Endothelial cell of umbilical vein (primary cell): ENCODE measurements around the gene GPR160. TPM values are rescaled to one million over a fixed set of nuclear protein-coding genes. Genes with fewer than 3 reads are reported as not detected.

Experiments
- BruUV-seq: library from RNA; stranded (reverse); fragments of 400-500 nt; replicated peaks from 2 replicates; lab custom pipeline; 2021; lab: Mats Ljungman, UMichigan
- CTCF ChIA-PET: fragments of 300-600, 350-600 bp; sonication (Branson Sonifier 250); formaldehyde crosslinking; loops from one replicate; lab custom pipeline; 2021; ENCODE audit warnings: antibody characterized with exemption, inconsistent platforms; lab: Charles Lee
- POLR2A ChIA-PET: fragments of 300-600, 350-600 bp; sonication (Branson Sonifier 250); formaldehyde crosslinking; loops from one replicate; lab custom pipeline; 2021; ENCODE audit warnings: antibody characterized with exemption, inconsistent platforms; lab: Charles Lee
- DNase-seq: peaks from one replicate; pipeline ENCODE4 v3.0.0-alpha.2; 2011; ENCODE audit warnings: low read depth, low spot score
- FAIRE-seq: peaks from 2 replicates; lab custom pipeline; 2011; peaks lifted over from hg19 to GRCh38; lab: Jason Lieb, UNC
- H2AFZ ChIP-seq: 2 replicates; pipeline ENCODE4 v1.6.0; 2012; ENCODE audit warnings: low read depth, low read length, control low read depth, inconsistent platforms
- H3K27ac ChIP-seq: 2 replicates; pipeline ENCODE4 v1.5.1; 2011; ENCODE audit warnings: low read depth, mild to moderate bottlenecking, control low read depth, low read length, moderate library complexity; ENCODE audit not compliant: insufficient read depth
- H3K27me3 ChIP-seq, 2 experiments: 2 replicates each; pipeline versions ENCODE4 v1.6.0 to v1.6.1; 2011; ENCODE audit warnings: low read length in 2 of 2, mixed read lengths in 1 of 2; ENCODE audit not compliant: control insufficient read depth in 2 of 2, insufficient read depth in 2 of 2
- H3K36me3 ChIP-seq, 2 experiments: 2 replicates in 1 of 2; 3 replicates in 1 of 2; pipeline ENCODE4 v1.5.1; 2011; ENCODE audit warnings: low read length in 2 of 2, mild to moderate bottlenecking in 1 of 2, moderate library complexity in 1 of 2; ENCODE audit not compliant: control insufficient read depth in 2 of 2, insufficient read depth in 2 of 2; ENCODE audit errors: extremely low read depth in 1 of 2
- H3K4me1 ChIP-seq: 3 replicates; pipeline ENCODE4 v1.5.1; 2011; ENCODE audit warnings: mild to moderate bottlenecking, low read length; ENCODE audit not compliant: control insufficient read depth, insufficient read depth; ENCODE audit errors: extremely low read depth
- H3K4me2 ChIP-seq: 2 replicates; pipeline ENCODE4 v1.6.1; 2011; ENCODE audit warnings: low read length, control low read depth, mixed read lengths; ENCODE audit not compliant: insufficient read depth
- H3K4me3 ChIP-seq, 3 experiments: fragments of 200-600 bp in 1 of 3; sonication (generic), shearing (Covaris generic) in 1 of 3; replicated peaks in 1 of 3; 2 replicates each; pipeline ENCODE4 v1.5.1; 2011 to 2016; ENCODE audit warnings: control low read depth in 3 of 3, low read length in 3 of 3, mild to moderate bottlenecking in 2 of 3, inconsistent platforms in 1 of 3, low read depth in 1 of 3, moderate library complexity in 1 of 3; ENCODE audit not compliant: insufficient read depth in 1 of 3
- H3K79me2 ChIP-seq: 2 replicates; pipeline ENCODE4 v1.6.0; 2012; ENCODE audit warnings: low read length, inconsistent platforms; ENCODE audit not compliant: control insufficient read depth, insufficient read depth
- H3K9ac ChIP-seq: replicated peaks from 2 replicates; pipeline ENCODE3; 2011; ENCODE audit warnings: low read length, control low read depth; ENCODE audit not compliant: insufficient read depth; ENCODE audit errors: extremely low read depth
- H3K9me1 ChIP-seq: replicated peaks from 3 replicates; pipeline ENCODE4 v1.6.0; 2011; ENCODE audit warnings: mild to moderate bottlenecking, low read length; ENCODE audit not compliant: control insufficient read depth, insufficient read depth; ENCODE audit errors: extremely low read depth
- H3K9me3 ChIP-seq: replicated peaks from 2 replicates; pipeline ENCODE4 v1.5.1; 2012; ENCODE audit warnings: low read length, inconsistent platforms; ENCODE audit not compliant: control insufficient read depth, insufficient read depth
- H4K20me1 ChIP-seq: replicated peaks from 2 replicates; pipeline ENCODE3; 2011; ENCODE audit warnings: mild to moderate bottlenecking, low read length; ENCODE audit not compliant: control insufficient read depth, insufficient read depth; ENCODE audit errors: extremely low read depth
- CTCF ChIP-seq, 2 donors: IDR thresholded peaks; 1 replicate in 1 of 2; 2 replicates in 1 of 2; pipeline ENCODE4 v1.5.1; 2011; ENCODE audit warnings: low read length in 2 of 2, mild to moderate bottlenecking in 2 of 2, moderate library complexity in 2 of 2, control low read depth in 1 of 2, inconsistent platforms in 1 of 2, low read depth in 1 of 2; ENCODE audit not compliant: insufficient read depth in 1 of 2; ENCODE audit errors: extremely low read depth in 1 of 2
- EZH2 ChIP-seq: IDR thresholded peaks from 2 replicates; pipeline ENCODE4 v1.6.1; 2012; ENCODE audit warnings: borderline replicate concordance, low read depth, mild to moderate bottlenecking, moderate library complexity, low read length, inconsistent platforms; ENCODE audit not compliant: severe bottlenecking
- FOS ChIP-seq: IDR thresholded peaks from 2 replicates; pipeline ENCODE4 v1.6.1; 2011; ENCODE audit warnings: mild to moderate bottlenecking, low read length, moderate library complexity, borderline replicate concordance; ENCODE audit not compliant: insufficient read depth
- GATA2 ChIP-seq: IDR thresholded peaks from 2 replicates; pipeline ENCODE4 v1.7.0; 2011; ENCODE audit warnings: low read depth, mild to moderate bottlenecking, moderate library complexity, mixed read lengths, low read length; ENCODE audit not compliant: insufficient read length, insufficient read depth
- JUN ChIP-seq: IDR thresholded peaks from 2 replicates; pipeline ENCODE4 v1.6.1; 2011; ENCODE audit warnings: borderline replicate concordance, low read depth; ENCODE audit not compliant: insufficient read length, insufficient read depth
- MAX ChIP-seq: IDR thresholded peaks from 2 replicates; pipeline ENCODE4 v1.6.1; 2011; ENCODE audit not compliant: insufficient read depth, insufficient read length
- MYC ChIP-seq: IDR thresholded peaks from one replicate; pipeline ENCODE4 v1.6.1; 2011; ENCODE audit warnings: mild to moderate bottlenecking, low read depth, low read length
- POLR2A ChIP-seq: IDR thresholded peaks from 2 replicates; pipeline ENCODE4 v1.6.1; 2012; ENCODE audit warnings: low read depth, mild to moderate bottlenecking, control low read depth, low read length
- POLR2AphosphoS5 ChIP-seq: IDR thresholded peaks from 2 replicates; pipeline ENCODE4 v1.6.1; 2012; ENCODE audit warnings: low read depth, mild to moderate bottlenecking, control low read depth, low read length, moderate library complexity; ENCODE audit not compliant: insufficient read depth
- dilution Hi-C: fragments of 300-500 bp; cut with MboI; formaldehyde crosslinking; loops from one replicate; pipeline ENCODE4 v1.15.0; 2019; ENCODE audit warnings: low sequenced_read_pairs; ENCODE audit not compliant: extremely low pct_ligation_motif_present
- intact Hi-C: fragments of 100-400 bp; cut with micrococcal nuclease; formaldehyde crosslinking; loops from one replicate; pipeline ENCODE4 v1.10.0; 2022
- polyA plus RNA-seq, 4 experiments: library from polyadenylated mRNA; depleted of rRNA in 3 of 4; stranded (reverse) in 3 of 4; unstranded in 1 of 4; fragments of >200 nt; gene quantifications; 2 replicates each; pipeline versions ENCODE4 v1.2.1 to v1.2.3, GENCODE V29; 2011 to 2012; ENCODE audit warnings: missing spikeins in 1 of 4
- total RNA-seq: library from RNA; stranded (reverse); gene quantifications from 2 replicates; pipeline ENCODE4 v1.2.3, GENCODE V29; 2021

Gene GPR160
- total and polyA plus RNA-seq, 2 donors (not counting 3 experiments of a cell fraction or from before 2014, with no cell fraction given) = 0.39 to 1.3 TPM

GRCh38 chr3:170047133-170047404 is 9.3 kb downstream of the GPR160 start:
- H3K36me3 ChIP-seq = no peaks in the 10 kb centered on the region
- H4K20me1 ChIP-seq = no peaks in the 10 kb centered on the region
- CTCF ChIA-PET = interaction anchor here (0.9 kb wide), 1 partner anchor 166 kb away, joined by 3 read pairs; no protein-coding TSS in a partner anchor
- H3K27me3 ChIP-seq = no peaks in the 10 kb centered on the region
- POLR2A ChIA-PET = no interaction called here
- intact Hi-C loops (no loop called here), dilution Hi-C loops (no loop called here)
- peaks cover 5% of the 10 kb centered on the region for H3K4me1 ChIP-seq
- H3K9me3 ChIP-seq = no peaks in the 10 kb centered on the region
- H3K9ac ChIP-seq = no peak overlapping the region
- H3K27ac ChIP-seq = no peak overlapping the region
- no peaks in the 10 kb centered on the region for H3K79me2 ChIP-seq
- no peak overlapping the region for H3K4me2 ChIP-seq
- H2AFZ ChIP-seq = no peak overlapping the region
- H3K4me3 ChIP-seq = no peak overlapping the region
- FAIRE-seq = no peak
- no peaks in the 10 kb centered on the region for H3K9me1 ChIP-seq
- no TSS peak for BruUV-seq
- no peak for DNase-seq
- TF ChIP-seq JUN = no peak
- no peak for TF ChIP-seq POLR2A
- TF ChIP-seq FOS = no peak
- no peak for TF ChIP-seq EZH2
- no peak for TF ChIP-seq GATA2
- TF ChIP-seq POLR2AphosphoS5 = no peak
- TF ChIP-seq MYC = no peak
- no peak for TF ChIP-seq CTCF (IDR thresholded peaks at IDR 0.05; ENCODE audit: extremely low read depth in 1 of 2, insufficient read depth in 1 of 2, low read depth in 1 of 2, low read length in 2 of 2)
- TF ChIP-seq MAX = no peak
